ENCODE data around the gene LAMC1. TPM values are rescaled to one million over a fixed set of nuclear protein-coding genes. Genes with fewer than 3 reads are reported as not detected.

LAMC1 gene
- total and polyA plus RNA-seq, 12 donors = 12.3 to 110 (median 75.9) TPM

DNA sequence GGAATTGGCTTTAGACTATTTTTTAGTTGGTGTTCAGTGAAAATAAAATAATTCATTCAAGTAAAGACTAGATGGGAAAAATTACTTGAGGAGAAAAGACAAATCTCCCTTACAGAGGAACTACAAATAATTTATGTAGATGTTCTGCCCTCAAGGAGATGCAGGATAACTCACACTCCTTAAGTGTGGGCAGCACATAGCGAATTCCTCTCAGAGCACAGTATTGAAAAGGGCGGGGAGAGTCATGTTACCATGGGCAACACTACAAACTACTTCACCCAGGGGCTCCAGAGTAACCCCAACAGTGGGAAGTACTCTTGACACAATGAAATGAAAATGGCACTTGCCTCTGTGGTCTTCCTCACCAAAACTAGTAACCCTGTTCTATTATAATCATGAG is 142.2 kb downstream of the LAMC1 start:
- TF ChIP-seq, protein P1, sequence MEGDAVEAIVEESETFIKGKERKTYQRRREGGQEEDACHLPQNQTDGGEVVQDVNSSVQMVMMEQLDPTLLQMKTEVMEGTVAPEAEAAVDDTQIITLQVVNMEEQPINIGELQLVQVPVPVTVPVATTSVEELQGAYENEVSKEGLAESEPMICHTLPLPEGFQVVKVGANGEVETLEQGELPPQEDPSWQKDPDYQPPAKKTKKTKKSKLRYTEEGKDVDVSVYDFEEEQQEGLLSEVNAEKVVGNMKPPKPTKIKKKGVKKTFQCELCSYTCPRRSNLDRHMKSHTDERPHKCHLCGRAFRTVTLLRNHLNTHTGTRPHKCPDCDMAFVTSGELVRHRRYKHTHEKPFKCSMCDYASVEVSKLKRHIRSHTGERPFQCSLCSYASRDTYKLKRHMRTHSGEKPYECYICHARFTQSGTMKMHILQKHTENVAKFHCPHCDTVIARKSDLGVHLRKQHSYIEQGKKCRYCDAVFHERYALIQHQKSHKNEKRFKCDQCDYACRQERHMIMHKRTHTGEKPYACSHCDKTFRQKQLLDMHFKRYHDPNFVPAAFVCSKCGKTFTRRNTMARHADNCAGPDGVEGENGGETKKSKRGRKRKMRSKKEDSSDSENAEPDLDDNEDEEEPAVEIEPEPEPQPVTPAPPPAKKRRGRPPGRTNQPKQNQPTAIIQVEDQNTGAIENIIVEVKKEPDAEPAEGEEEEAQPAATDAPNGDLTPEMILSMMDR (IDR thresholded peaks at IDR 0.05) = no peak
- TF ChIP-seq POLR2A (IDR thresholded peaks at IDR 0.05) = no peak
- no peak for DNase-seq
- intact Hi-C loops (cut with DNase I) = no loop called here
- H3K27me3 ChIP-seq = peaks cover 2% of the 10 kb centered on the region
- H3K4me1 ChIP-seq (replicated peaks in 1 of 2) = no peaks in the 10 kb centered on the region
- 93 to 97% (median 96%) methylated on average over 2 of the region's 2 CpGs for WGBS, 4 donors
- no peak overlapping the region for H3K4me3 ChIP-seq
- no peaks in the 10 kb centered on the region for H3K36me3 ChIP-seq (replicated peaks in 1 of 2)
- no peaks in the 10 kb centered on the region for H3K9me3 ChIP-seq (replicated peaks in 1 of 3)
- no peak overlapping the region for H3K27ac ChIP-seq

DNA sequence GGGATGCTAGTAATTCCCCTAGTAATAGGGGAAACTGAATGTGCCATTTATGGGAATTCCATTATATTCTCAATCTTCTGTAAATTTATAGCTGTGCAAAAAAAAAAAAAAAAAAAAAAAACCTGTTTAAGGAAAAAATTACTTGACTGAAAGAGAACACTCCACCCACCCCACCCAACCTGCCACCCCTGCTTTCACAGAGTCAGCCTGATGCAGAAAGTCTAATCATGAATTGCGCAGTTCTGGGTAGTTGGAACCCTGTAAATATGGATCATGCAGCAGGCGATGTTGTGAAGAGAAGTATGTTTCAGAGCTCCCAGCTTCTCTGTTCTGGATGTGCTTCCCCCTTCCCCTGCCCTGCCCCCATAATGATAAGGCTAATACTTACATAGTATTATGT is 143.2 kb downstream of the LAMC1 start:
- DNase-seq = no peak
- 90 to 98% (median 94%) methylated on average over 2 of the region's 2 CpGs for WGBS, 4 donors
- Histone ChIP-seq H3K4me3 (no peak overlapping the region), H3K27ac (no peak overlapping the region), H3K9me3 (replicated peaks in 1 of 3) (no peaks in the 10 kb centered on the region), H3K4me1 (replicated peaks in 1 of 2) (no peaks in the 10 kb centered on the region), H3K36me3 (replicated peaks in 1 of 2) (no peaks in the 10 kb centered on the region), H3K27me3 (peaks cover 6% of the 10 kb centered on the region)
- no peak for TF ChIP-seq POLR2A (IDR thresholded peaks at IDR 0.05)
- TF ChIP-seq, protein P1 (IDR thresholded peaks at IDR 0.05) = no peak
- intact Hi-C loops (cut with DNase I) = no loop called here

DNA sequence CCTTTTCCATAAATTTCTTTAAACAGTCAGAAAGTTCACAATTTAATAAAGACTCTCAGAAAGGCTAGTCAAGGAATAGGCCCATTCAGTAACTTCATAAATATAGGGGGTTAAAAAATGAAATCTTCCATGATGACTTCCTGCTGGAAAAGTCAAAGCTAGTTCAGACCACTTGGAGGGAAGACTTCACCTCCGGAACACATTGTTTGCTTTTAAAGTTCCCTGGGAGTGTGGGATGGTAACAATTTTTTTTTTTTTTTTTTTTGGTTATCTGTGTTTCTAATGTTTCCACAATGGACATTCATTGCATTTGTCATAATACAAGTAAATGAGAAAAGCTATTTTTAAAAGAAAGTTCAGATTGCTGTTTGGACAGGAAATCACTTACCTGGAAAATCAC is 144.5 kb downstream of the LAMC1 start:
- no peak for DNase-seq
- Histone ChIP-seq H3K9me3 (replicated peaks in 1 of 3) (no peaks in the 10 kb centered on the region), H3K27me3 (peaks cover 6% of the 10 kb centered on the region), H3K4me1 (replicated peaks in 1 of 2) (no peaks in the 10 kb centered on the region), H3K27ac (no peak overlapping the region), H3K36me3 (replicated peaks in 1 of 2) (no peaks in the 10 kb centered on the region), H3K4me3 (no peak overlapping the region)
- WGBS, 4 donors = 62 to 66% (median 65%) methylated on average over 1 of the region's 1 CpG
- TF ChIP-seq POLR2A (IDR thresholded peaks at IDR 0.05) = no peak
- TF ChIP-seq, protein P1 (IDR thresholded peaks at IDR 0.05) = no peak
- intact Hi-C loops (cut with DNase I) = no loop called here

DNA sequence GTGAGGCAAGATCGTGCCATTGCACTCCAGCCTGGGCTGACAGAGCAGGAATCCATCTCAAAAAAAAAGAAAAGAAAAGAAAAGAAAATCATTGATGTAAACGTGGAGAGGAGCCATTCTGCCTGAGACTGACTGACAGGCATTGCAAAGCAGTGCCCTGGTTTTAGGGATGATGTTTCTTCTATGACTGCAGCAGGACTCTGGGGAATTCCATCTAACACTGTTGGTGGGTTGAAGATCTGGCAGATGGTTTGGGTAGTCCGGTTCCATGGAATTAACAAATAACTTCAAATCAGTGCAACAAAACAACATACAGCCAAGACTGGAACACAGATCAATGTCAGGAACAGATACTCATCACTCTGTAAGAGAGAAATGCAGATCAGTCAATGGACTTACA is 145.1 kb downstream of the LAMC1 start:
- no peak for DNase-seq
- H3K9me3 ChIP-seq (replicated peaks in 1 of 3) = no peaks in the 10 kb centered on the region
- no peaks in the 10 kb centered on the region for H3K4me1 ChIP-seq (replicated peaks in 1 of 2)
- H3K36me3 ChIP-seq (replicated peaks in 1 of 2) = no peaks in the 10 kb centered on the region
- WGBS, 4 donors = 61 to 73% (median 65%) methylated on average over 3 of the region's 3 CpGs
- intact Hi-C loops (cut with DNase I) = no loop called here
- peaks cover 6% of the 10 kb centered on the region for H3K27me3 ChIP-seq
- H3K27ac ChIP-seq = no peak overlapping the region
- H3K4me3 ChIP-seq = no peak overlapping the region
- TF ChIP-seq, protein P1 (IDR thresholded peaks at IDR 0.05) = no peak
- TF ChIP-seq POLR2A (IDR thresholded peaks at IDR 0.05) = no peak
